Panc1 (cell line): ENCODE results near the gene FNDC11. TPM values are rescaled to one million over a fixed set of nuclear protein-coding genes. Genes with fewer than 3 reads are reported as not detected.

Experiments used
- ATAC-seq: fragments of 200-7000 bp; cut with Tn5 transposase; 2 replicates; pipeline ENCODE4 v1.9.1; 2020; ENCODE audit warnings: mild to moderate bottlenecking, moderate library complexity
- BruUV-seq: library from RNA; stranded (reverse); fragments of 400-500 nt; replicated peaks from 2 replicates; lab custom pipeline; 2021; lab: Mats Ljungman, UMichigan
- CTCF ChIA-PET: fragments of 300-600 bp; sonication (Branson Sonifier 250); formaldehyde crosslinking; loops from one replicate; lab custom pipeline; 2022; ENCODE audit warnings: antibody characterized with exemption; lab: Charles Lee
- POLR2A ChIA-PET: fragments of 300-600 bp; sonication (Branson Sonifier 250); formaldehyde crosslinking; loops from one replicate; lab custom pipeline; 2022; ENCODE audit warnings: antibody characterized with exemption; lab: Charles Lee
- DNase-seq: peaks from one replicate; pipeline ENCODE4 v3.0.0-alpha.2; 2010; ENCODE audit warnings: low read depth, low spot score
- H3K27ac ChIP-seq: 2 replicates; pipeline ENCODE4 v1.5.1; 2011; ENCODE audit warnings: mild to moderate bottlenecking, low read length, inconsistent platforms
- H3K27me3 ChIP-seq: fragments of 200-500 bp; sonication (Bioruptor generic); 2 replicates; pipeline ENCODE4 v1.6.0; 2014; ENCODE audit warnings: low read length, inconsistent platforms; ENCODE audit not compliant: control insufficient read depth, insufficient read depth
- H3K36me3 ChIP-seq: fragments of 200-500 bp; sonication (Bioruptor generic); 2 replicates; pipeline ENCODE4 v1.5.1; 2014; ENCODE audit warnings: inconsistent platforms, mild to moderate bottlenecking, low read length, moderate library complexity; ENCODE audit not compliant: control insufficient read depth, insufficient read depth
- H3K4me1 ChIP-seq: 2 replicates; pipeline ENCODE4 v1.5.1; 2011; ENCODE audit warnings: inconsistent platforms, mild to moderate bottlenecking, low read length, moderate library complexity; ENCODE audit not compliant: control insufficient read depth, insufficient read depth
- H3K4me3 ChIP-seq, 2 experiments: 2 replicates each; pipeline ENCODE4 v1.5.1; 2011 to 2012; ENCODE audit warnings: low read depth in 2 of 2, low read length in 2 of 2, mild to moderate bottlenecking in 2 of 2, inconsistent platforms in 1 of 2, moderate library complexity in 1 of 2
- H3K9me3 ChIP-seq: fragments of 200-500 bp; sonication (Bioruptor generic); 2 replicates; pipeline ENCODE4 v1.5.1; 2014; ENCODE audit warnings: low read depth, mild to moderate bottlenecking, inconsistent platforms, low read length, moderate library complexity; ENCODE audit not compliant: control insufficient read depth, insufficient read depth
- POLR2AphosphoS5 ChIP-seq: IDR thresholded peaks from 2 replicates; pipeline ENCODE4 v1.6.1; 2012; ENCODE audit warnings: mild to moderate bottlenecking, low read depth, low read length, moderate library complexity
- SIN3A ChIP-seq: IDR thresholded peaks from 2 replicates; pipeline ENCODE4 v1.6.1; 2012; ENCODE audit warnings: low read depth, mild to moderate bottlenecking, low read length, moderate library complexity, borderline replicate concordance; ENCODE audit not compliant: insufficient read depth
- TCF7L2 ChIP-seq: IDR thresholded peaks from 2 replicates; pipeline ENCODE4 v1.6.1; 2011; ENCODE audit warnings: mild to moderate bottlenecking, low read depth, low read length, inconsistent platforms
- in situ Hi-C: cut with HindIII; loops from 2 replicates; pipeline ENCODE4 v1.10.0; 2016; ENCODE audit warnings: low sequenced_read_pairs, low pct_unique_long_range_greater_than_20kb
- intact Hi-C: fragments of 100-400 bp; cut with micrococcal nuclease; formaldehyde crosslinking; loops from one replicate; pipeline ENCODE4 v1.10.0; 2022; ENCODE audit not compliant: unreplicated experiment
- total RNA-seq: library from RNA; stranded (reverse); gene quantifications from one replicate; pipeline ENCODE4 v1.2.1, GENCODE V29; 2021; ENCODE audit not compliant: unreplicated experiment
- TF ChIP-seq, protein P1 (sequence below): fragments of 450-650 bp; IDR thresholded peaks from 2 replicates; pipeline ENCODE4 v1.5.1; 2017; ENCODE audit warnings: mild to moderate bottlenecking
- TF ChIP-seq, protein P2 (sequence below), 2 experiments: IDR thresholded peaks; 2 replicates each; pipeline ENCODE4 v1.6.1; 2011 to 2012; ENCODE audit warnings: low read depth in 2 of 2, control low read depth in 1 of 2, low read length in 1 of 2, mild to moderate bottlenecking in 1 of 2, moderate library complexity in 1 of 2; ENCODE audit not compliant: insufficient read depth in 1 of 2

The FNDC11 gene
- total RNA-seq, 1 experiment from 2014 or later = 1.3 TPM

DNA sequence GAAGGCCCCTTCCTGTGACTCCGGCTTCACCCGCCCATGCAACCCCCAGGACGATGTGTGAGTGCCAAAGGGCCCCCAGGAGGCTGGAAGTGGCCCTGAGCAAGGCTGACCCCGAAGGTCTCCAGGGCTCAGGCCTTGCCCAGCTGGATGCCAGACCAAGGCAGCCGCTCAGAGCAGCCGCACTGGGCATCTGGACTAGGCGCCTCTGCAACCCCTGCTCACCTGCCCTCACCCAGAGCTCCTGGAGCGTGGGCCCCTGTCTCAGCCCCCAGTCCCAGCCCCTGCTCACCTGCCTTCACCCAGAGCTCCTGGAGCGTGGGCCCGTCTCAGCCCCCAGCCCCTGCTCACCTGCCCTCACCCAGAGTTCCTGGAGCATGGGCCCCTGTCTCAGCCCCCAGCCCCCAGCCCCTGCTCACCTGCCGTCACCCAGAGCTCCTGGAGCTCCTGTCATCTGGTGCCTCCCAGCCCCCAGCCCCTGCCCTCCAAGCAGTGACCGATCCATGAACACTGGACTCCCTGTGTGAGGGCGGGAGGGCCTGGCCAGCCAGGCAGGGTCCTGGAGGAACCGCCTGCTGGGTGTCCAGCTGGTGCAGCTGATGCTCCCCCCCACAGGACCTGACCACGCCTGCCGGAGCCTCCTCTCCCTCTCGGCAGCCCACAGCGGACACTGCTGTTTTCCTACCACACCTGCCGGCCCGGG lies 7.6 kb upstream of the FNDC11 start:
- no peak overlapping the region for H3K27ac ChIP-seq
- ChIA-PET POLR2A (interaction anchor here (0.5 kb wide), 1 partner anchor 19 kb away, joined by 4 read pairs; no protein-coding TSS in a partner anchor), CTCF (no interaction called here)
- no peaks in the 10 kb centered on the region for H3K36me3 ChIP-seq
- DNase-seq (no peak), ATAC-seq (no peak)
- H3K9me3 ChIP-seq = no peaks in the 10 kb centered on the region
- TF ChIP-seq SIN3A (no peak), POLR2AphosphoS5 (no peak), TCF7L2 (no peak)
- TF ChIP-seq, protein P1, sequence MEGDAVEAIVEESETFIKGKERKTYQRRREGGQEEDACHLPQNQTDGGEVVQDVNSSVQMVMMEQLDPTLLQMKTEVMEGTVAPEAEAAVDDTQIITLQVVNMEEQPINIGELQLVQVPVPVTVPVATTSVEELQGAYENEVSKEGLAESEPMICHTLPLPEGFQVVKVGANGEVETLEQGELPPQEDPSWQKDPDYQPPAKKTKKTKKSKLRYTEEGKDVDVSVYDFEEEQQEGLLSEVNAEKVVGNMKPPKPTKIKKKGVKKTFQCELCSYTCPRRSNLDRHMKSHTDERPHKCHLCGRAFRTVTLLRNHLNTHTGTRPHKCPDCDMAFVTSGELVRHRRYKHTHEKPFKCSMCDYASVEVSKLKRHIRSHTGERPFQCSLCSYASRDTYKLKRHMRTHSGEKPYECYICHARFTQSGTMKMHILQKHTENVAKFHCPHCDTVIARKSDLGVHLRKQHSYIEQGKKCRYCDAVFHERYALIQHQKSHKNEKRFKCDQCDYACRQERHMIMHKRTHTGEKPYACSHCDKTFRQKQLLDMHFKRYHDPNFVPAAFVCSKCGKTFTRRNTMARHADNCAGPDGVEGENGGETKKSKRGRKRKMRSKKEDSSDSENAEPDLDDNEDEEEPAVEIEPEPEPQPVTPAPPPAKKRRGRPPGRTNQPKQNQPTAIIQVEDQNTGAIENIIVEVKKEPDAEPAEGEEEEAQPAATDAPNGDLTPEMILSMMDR = no peak
- TF ChIP-seq, protein P2, sequence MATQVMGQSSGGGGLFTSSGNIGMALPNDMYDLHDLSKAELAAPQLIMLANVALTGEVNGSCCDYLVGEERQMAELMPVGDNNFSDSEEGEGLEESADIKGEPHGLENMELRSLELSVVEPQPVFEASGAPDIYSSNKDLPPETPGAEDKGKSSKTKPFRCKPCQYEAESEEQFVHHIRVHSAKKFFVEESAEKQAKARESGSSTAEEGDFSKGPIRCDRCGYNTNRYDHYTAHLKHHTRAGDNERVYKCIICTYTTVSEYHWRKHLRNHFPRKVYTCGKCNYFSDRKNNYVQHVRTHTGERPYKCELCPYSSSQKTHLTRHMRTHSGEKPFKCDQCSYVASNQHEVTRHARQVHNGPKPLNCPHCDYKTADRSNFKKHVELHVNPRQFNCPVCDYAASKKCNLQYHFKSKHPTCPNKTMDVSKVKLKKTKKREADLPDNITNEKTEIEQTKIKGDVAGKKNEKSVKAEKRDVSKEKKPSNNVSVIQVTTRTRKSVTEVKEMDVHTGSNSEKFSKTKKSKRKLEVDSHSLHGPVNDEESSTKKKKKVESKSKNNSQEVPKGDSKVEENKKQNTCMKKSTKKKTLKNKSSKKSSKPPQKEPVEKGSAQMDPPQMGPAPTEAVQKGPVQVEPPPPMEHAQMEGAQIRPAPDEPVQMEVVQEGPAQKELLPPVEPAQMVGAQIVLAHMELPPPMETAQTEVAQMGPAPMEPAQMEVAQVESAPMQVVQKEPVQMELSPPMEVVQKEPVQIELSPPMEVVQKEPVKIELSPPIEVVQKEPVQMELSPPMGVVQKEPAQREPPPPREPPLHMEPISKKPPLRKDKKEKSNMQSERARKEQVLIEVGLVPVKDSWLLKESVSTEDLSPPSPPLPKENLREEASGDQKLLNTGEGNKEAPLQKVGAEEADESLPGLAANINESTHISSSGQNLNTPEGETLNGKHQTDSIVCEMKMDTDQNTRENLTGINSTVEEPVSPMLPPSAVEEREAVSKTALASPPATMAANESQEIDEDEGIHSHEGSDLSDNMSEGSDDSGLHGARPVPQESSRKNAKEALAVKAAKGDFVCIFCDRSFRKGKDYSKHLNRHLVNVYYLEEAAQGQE (IDR thresholded peaks at IDR 0.05; ENCODE audit: insufficient read depth in 1 of 2, low read depth in 2 of 2, low read length in 1 of 2) = no peak
- in situ Hi-C loops = no loop called here
- BruUV-seq = no TSS peak
- intact Hi-C loops = no loop called here
- H3K27me3 ChIP-seq = no peaks in the 10 kb centered on the region
- H3K4me3 ChIP-seq = no peak overlapping the region
- H3K4me1 ChIP-seq = peaks cover 10% of the 10 kb centered on the region; the same call in 1 of the 2 replicates

GRCh38 chr20:63546956-63547724 lies 6.8 kb upstream of the FNDC11 start:
- ChIA-PET CTCF (no interaction called here), POLR2A (no interaction called here)
- no TSS peak for BruUV-seq
- H3K36me3 ChIP-seq = no peaks in the 10 kb centered on the region
- H3K4me3 ChIP-seq = no peak overlapping the region
- in situ Hi-C loops = no loop called here
- no peak for DNase-seq
- H3K27ac ChIP-seq = no peak overlapping the region
- TF ChIP-seq SIN3A (no peak), POLR2AphosphoS5 (no peak)
- TF ChIP-seq, protein P2 (IDR thresholded peaks at IDR 0.05; ENCODE audit: insufficient read depth in 1 of 2, low read depth in 2 of 2, low read length in 1 of 2) = no peak
- no peaks in the 10 kb centered on the region for H3K27me3 ChIP-seq
- no peaks in the 10 kb centered on the region for H3K9me3 ChIP-seq
- ATAC-seq = no peak
- peaks cover 10% of the 10 kb centered on the region; the same call in 1 of the 2 replicates for H3K4me1 ChIP-seq
- intact Hi-C loops = no loop called here
